GM23338 (cell line): ENCODE data around the gene PHACTR2. TPM values are rescaled to one million over a fixed set of nuclear protein-coding genes. Genes with fewer than 3 reads are reported as not detected.
A peak's percentile ranks its signal among the peaks of the same experiment; 100 is the strongest.

Source experiments
- ATAC-seq: fragments of 200-7000 bp; cut with Tn5 transposase; 3 replicates; pipeline ENCODE4 v1.9.1; 2020
- DNase-seq: peaks from one replicate; pipeline ENCODE4 v3.0.0-alpha.2; 2015; ENCODE audit warnings: low spot score
- H2AFZ ChIP-seq: fragments of 200-600 bp; sonication (generic); 2 replicates; pipeline ENCODE4 v1.8.0; 2016; ENCODE audit warnings: antibody characterized with exemption, mild to moderate bottlenecking, moderate library complexity
- H3F3A ChIP-seq: fragments of 200-600 bp; sonication (generic); replicated peaks from 2 replicates; pipeline ENCODE4 v1.8.0; 2017; ENCODE audit warnings: antibody characterized with exemption, mixed run types, low read depth
- H3K27ac ChIP-seq: fragments of 200-600 bp; sonication (generic); 2 replicates; pipeline ENCODE4 v1.6.1; 2016; ENCODE audit warnings: low read depth
- H3K27me3 ChIP-seq: fragments of 200-600 bp; sonication (generic); 2 replicates; pipeline ENCODE4 v1.8.0; 2016; ENCODE audit warnings: mild to moderate bottlenecking, mixed run types, moderate library complexity; ENCODE audit not compliant: insufficient read depth
- H3K36me3 ChIP-seq: fragments of 200-600 bp; sonication (generic); 2 replicates; pipeline ENCODE4 v1.8.0; 2016; ENCODE audit warnings: mild to moderate bottlenecking; ENCODE audit not compliant: insufficient read depth
- H3K4me1 ChIP-seq: fragments of 200-600 bp; sonication (generic); 2 replicates; pipeline ENCODE4 v1.8.0; 2016; ENCODE audit warnings: mild to moderate bottlenecking, moderate library complexity; ENCODE audit not compliant: insufficient read depth
- H3K4me2 ChIP-seq: fragments of 200-600 bp; sonication (generic); 2 replicates; pipeline ENCODE4 v1.7.1; 2017; ENCODE audit warnings: mixed run types
- H3K4me3 ChIP-seq: fragments of 200-600 bp; sonication (generic); 2 replicates; pipeline ENCODE4 v1.6.1; 2016; ENCODE audit warnings: mixed run types
- H3K79me2 ChIP-seq: fragments of 200-600 bp; sonication (generic); replicated peaks from 2 replicates; pipeline ENCODE4 v1.8.0; 2017; ENCODE audit warnings: mild to moderate bottlenecking; ENCODE audit not compliant: insufficient read depth
- H3K9me2 ChIP-seq: fragments of 200-600 bp; sonication (generic); 2 replicates; pipeline ENCODE4 v1.8.0; 2017; ENCODE audit not compliant: insufficient read depth
- H4K20me1 ChIP-seq: fragments of 200-600 bp; sonication (generic); replicated peaks from 2 replicates; pipeline ENCODE4 v1.8.0; 2017; ENCODE audit warnings: mild to moderate bottlenecking; ENCODE audit not compliant: insufficient read depth
- H3K27ac Mint-ChIP-seq: 2 replicates; pipeline ENCODE4 v1.8.0; 2020; ENCODE audit warnings: inconsistent platforms, mild to moderate bottlenecking, moderate library complexity, mixed read lengths
- H3K27me3 Mint-ChIP-seq: 3 replicates; pipeline ENCODE4 v1.8.0; 2022; ENCODE audit warnings: low read depth, mild to moderate bottlenecking, moderate library complexity, mixed read lengths, inconsistent platforms; ENCODE audit not compliant: insufficient read depth, poor library complexity
- H3K36me3 Mint-ChIP-seq: 3 replicates; pipeline ENCODE4 v1.8.0; 2021; ENCODE audit warnings: low read depth, mild to moderate bottlenecking, inconsistent platforms, moderate library complexity, mixed read lengths
- H3K4me1 Mint-ChIP-seq: 3 replicates; pipeline ENCODE4 v1.8.0; 2020; ENCODE audit warnings: mild to moderate bottlenecking, inconsistent platforms, mixed read lengths
- H3K4me3 Mint-ChIP-seq: 3 replicates; pipeline ENCODE4 v1.8.0; 2021; ENCODE audit warnings: moderate library complexity, mild to moderate bottlenecking, inconsistent platforms, mixed read lengths
- H3K9me3 Mint-ChIP-seq: 3 replicates; pipeline ENCODE4 v1.8.0; 2020; ENCODE audit warnings: moderate library complexity, mild to moderate bottlenecking, inconsistent platforms, mixed read lengths
- CREB1 ChIP-seq: fragments of 250-450 bp; sonication (Bioruptor Pico); IDR thresholded peaks from 2 replicates; pipeline ENCODE4 v1.5.0; 2020; ENCODE audit warnings: low read depth, mild to moderate bottlenecking, moderate library complexity
- EZH2 ChIP-seq: fragments of 200-600 bp; sonication (generic); IDR thresholded peaks from one replicate; pipeline ENCODE4 v1.8.0; 2017; ENCODE audit warnings: antibody characterized with exemption, mild to moderate bottlenecking, low read depth; ENCODE audit not compliant: unreplicated experiment
- JUNB ChIP-seq: IDR thresholded peaks from one replicate; pipeline ENCODE4 v1.6.1; 2016; ENCODE audit warnings: antibody characterized with exemption; ENCODE audit not compliant: unreplicated experiment
- NANOG ChIP-seq: IDR thresholded peaks from 2 replicates; pipeline ENCODE4 v1.6.1; 2016; ENCODE audit warnings: antibody characterized with exemption, borderline replicate concordance
- POLR2AphosphoS5 ChIP-seq: IDR thresholded peaks from 2 replicates; pipeline ENCODE4 v1.6.1; 2016; ENCODE audit warnings: antibody characterized with exemption, low read depth
- REST ChIP-seq: IDR thresholded peaks from one replicate; pipeline ENCODE4 v1.6.1; 2018; ENCODE audit warnings: antibody characterized with exemption; ENCODE audit not compliant: unreplicated experiment
- STAT1 ChIP-seq: IDR thresholded peaks from one replicate; pipeline ENCODE4 v1.6.1; 2016; ENCODE audit warnings: antibody characterized with exemption; ENCODE audit not compliant: unreplicated experiment
- ZNF114 ChIP-seq: fragments of 250-450 bp; sonication (Bioruptor Pico); IDR thresholded peaks from 2 replicates; pipeline ENCODE4 v1.5.0; 2020; ENCODE audit warnings: mild to moderate bottlenecking, moderate library complexity
- ZNF331 ChIP-seq: fragments of 250-450 bp; sonication (Bioruptor Pico); IDR thresholded peaks from 2 replicates; pipeline ENCODE4 v1.5.0; 2020; ENCODE audit warnings: low read depth, mild to moderate bottlenecking, moderate library complexity
- polyA plus RNA-seq: library from polyadenylated mRNA; unstranded; fragments of >200 nt; fragmentation: Nextera tagmentation; extraction: Ambion mirVana; gene quantifications from 2 replicates; pipeline ENCODE4 v1.2.1, GENCODE V29; 2016
- total RNA-seq: library from RNA; depleted of rRNA; stranded (reverse); fragments of >200 nt; shearing (Covaris generic); gene quantifications from 2 replicates; pipeline ENCODE4 v1.2.3, GENCODE V29; 2014

PHACTR2 gene
- total and polyA plus RNA-seq, 2 experiments from 2014 or later: 67.7 to 105 TPM

DNA sequence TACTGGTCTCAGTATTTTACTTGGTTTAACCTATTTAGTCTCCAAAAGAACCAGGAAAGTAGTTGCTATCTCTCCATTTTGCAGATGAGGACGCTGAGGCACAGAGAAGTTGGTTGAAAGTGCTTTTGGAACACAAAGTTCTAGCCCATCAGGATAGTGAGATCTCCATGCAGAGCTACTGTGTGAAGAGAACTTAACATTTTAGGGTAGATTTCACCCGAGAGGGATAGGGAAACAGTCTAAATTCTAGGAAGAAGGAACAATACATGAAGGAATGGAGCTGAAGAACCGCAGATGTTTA lies 65.1 kb downstream of the PHACTR2 start:
- Mint-ChIP-seq H3K27ac (no peak overlapping the region), H3K4me1 (peaks cover 51% of the 10 kb centered on the region), H3K4me3 (no peak overlapping the region), H3K27me3 (peaks cover 2% of the 10 kb centered on the region), H3K36me3 (peaks cover 7% of the 10 kb centered on the region), H3K9me3 (no peaks in the 10 kb centered on the region; the same call in 2 of the 3 replicates)
- no peak for DNase-seq
- Histone ChIP-seq H4K20me1 (no peaks in the 10 kb centered on the region), H3F3A (0 out of 2 replicates have a peak, but pooled peaks cover 2% of the 10 kb centered on the region), H3K4me2 (peak overlapping the region; percentile 18; the same call in 1 of the 2 replicates), H3K36me3 (no peaks in the 10 kb centered on the region), H3K27ac (peak overlapping the region; percentile 93), H3K27me3 (no peaks in the 10 kb centered on the region), H3K79me2 (peaks cover 32% of the 10 kb centered on the region), H3K9me2 (no peaks in the 10 kb centered on the region), H2AFZ (no peak overlapping the region), H3K4me3 (no peak overlapping the region), H3K4me1 (peaks cover 49% of the 10 kb centered on the region)
- no peak for TF ChIP-seq JUNB
- no peak for ATAC-seq

- no peak overlapping the region; the same call in 2 of the 3 replicates for H3K4me3 Mint-ChIP-seq
- Histone ChIP-seq H3K27me3 (no peaks in the 10 kb centered on the region), H3K36me3 (no peaks in the 10 kb centered on the region), H3K9me2 (no peaks in the 10 kb centered on the region), H3K4me3 (no peak overlapping the region), H3K79me2 (peaks cover 32% of the 10 kb centered on the region), H3F3A (0 out of 2 replicates have a peak, but pooled peaks cover 2% of the 10 kb centered on the region), H3K4me2 (peak overlapping the region; percentile 0), H3K27ac (peak overlapping the region; percentile 93), H4K20me1 (no peaks in the 10 kb centered on the region), H2AFZ (no peak overlapping the region), H3K4me1 (peaks cover 55% of the 10 kb centered on the region)
- no peak for ATAC-seq
- peak overlapping the region; percentile 84 for H3K27ac Mint-ChIP-seq
- H3K4me1 Mint-ChIP-seq: peaks cover 55% of the 10 kb centered on the region
- DNase-seq: peak; percentile 36
- peaks cover 7% of the 10 kb centered on the region for H3K36me3 Mint-ChIP-seq
- no peak for TF ChIP-seq STAT1
- no peak for TF ChIP-seq POLR2AphosphoS5
- no peak for TF ChIP-seq CREB1 (CRISPR knock-in tag)
- TF ChIP-seq NANOG: no peak
- no peak for TF ChIP-seq ZNF331 (CRISPR knock-in tag)
- no peak for TF ChIP-seq EZH2
- TF ChIP-seq ZNF114 (CRISPR knock-in tag): no peak
- no peak for TF ChIP-seq REST
- TF ChIP-seq JUNB: no peak
- H3K9me3 Mint-ChIP-seq: no peaks in the 10 kb centered on the region; the same call in 2 of the 3 replicates
- peaks cover 5% of the 10 kb centered on the region for H3K27me3 Mint-ChIP-seq
Observed at GRCh38 chr6:143743301-143744166, 65.8 kb downstream of the PHACTR2 start.
